Adipocyte (in vitro differentiated cells): ENCODE data around the gene RBM17.
"Not testable (repeated sequence)": the region's sequence is repeated elsewhere in the genome, so short reads cannot be mapped to it uniquely, and the experiment has no call there.

Source experiments
- DNase-seq: peaks from one replicate; pipeline ENCODE4 v3.0.0-alpha.2; 2015; ENCODE audit warnings: low read depth
- H3K27me3 ChIP-seq: replicated peaks from 2 replicates; pipeline ENCODE4 v1.7.0; 2013; ENCODE audit warnings: mild to moderate bottlenecking, low read length, moderate library complexity; ENCODE audit not compliant: control insufficient read depth, insufficient read depth
- H3K36me3 ChIP-seq: 2 replicates; pipeline ENCODE4 v1.7.0; 2013; ENCODE audit warnings: low read length, mild to moderate bottlenecking, moderate library complexity; ENCODE audit not compliant: control insufficient read depth, insufficient read depth, severe bottlenecking
- H3K4me1 ChIP-seq: 2 replicates; pipeline ENCODE4 v1.7.0; 2013; ENCODE audit warnings: mild to moderate bottlenecking, low read length, moderate library complexity; ENCODE audit not compliant: control insufficient read depth, insufficient read depth
- H3K4me3 ChIP-seq: 2 replicates; pipeline ENCODE4 v1.7.0; 2013; ENCODE audit warnings: mild to moderate bottlenecking, low read length, moderate library complexity
- H3K9ac ChIP-seq: 2 replicates; pipeline ENCODE4 v1.7.0; 2013; ENCODE audit warnings: mild to moderate bottlenecking, low read length, moderate library complexity
- H3K9me3 ChIP-seq: 2 replicates; pipeline ENCODE4 v1.7.0; 2013; ENCODE audit warnings: mild to moderate bottlenecking, low read length, moderate library complexity; ENCODE audit not compliant: control insufficient read depth

The RBM17 gene

DNA sequence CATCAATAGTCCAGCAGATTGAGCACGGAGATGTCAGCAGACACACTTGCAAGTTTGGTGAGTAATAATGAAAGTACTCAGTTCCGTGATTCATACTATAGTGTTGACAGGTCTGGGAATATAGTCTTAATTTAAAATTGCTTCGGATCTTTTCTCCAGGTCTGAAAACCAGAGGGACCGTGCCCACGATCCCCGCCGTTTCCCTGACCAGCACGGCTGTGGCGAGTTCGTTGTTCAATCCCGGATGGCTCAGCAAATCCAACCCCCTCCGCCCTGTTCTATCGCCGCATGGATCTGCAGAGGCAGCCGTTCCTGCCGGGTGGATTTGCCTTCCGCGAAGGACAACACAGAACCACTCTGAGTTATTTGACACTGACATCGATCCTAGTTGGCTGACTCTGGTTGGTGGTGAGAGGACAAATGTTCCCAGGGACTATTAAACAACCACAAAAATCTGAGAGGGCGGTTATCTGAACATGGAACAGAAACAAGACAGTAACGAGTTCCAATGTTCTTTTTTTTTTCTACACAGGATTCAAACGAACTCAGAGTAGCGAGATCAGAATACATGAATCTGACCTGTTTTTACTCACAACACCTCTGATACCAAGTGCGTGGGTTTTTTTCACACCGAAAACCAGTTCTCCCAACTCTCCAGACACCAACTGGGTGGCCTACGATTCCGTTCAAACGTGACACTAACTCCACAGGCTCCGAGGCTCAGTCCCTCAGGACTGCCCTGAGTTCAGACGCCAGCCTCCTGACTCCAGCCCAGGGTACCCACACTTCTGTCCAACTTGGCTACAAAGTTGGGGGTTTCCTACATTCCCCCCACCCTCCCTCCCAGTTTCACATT is 52.7 kb downstream of the RBM17 start:
- no peaks in the 10 kb centered on the region for H3K9me3 ChIP-seq

DNA sequence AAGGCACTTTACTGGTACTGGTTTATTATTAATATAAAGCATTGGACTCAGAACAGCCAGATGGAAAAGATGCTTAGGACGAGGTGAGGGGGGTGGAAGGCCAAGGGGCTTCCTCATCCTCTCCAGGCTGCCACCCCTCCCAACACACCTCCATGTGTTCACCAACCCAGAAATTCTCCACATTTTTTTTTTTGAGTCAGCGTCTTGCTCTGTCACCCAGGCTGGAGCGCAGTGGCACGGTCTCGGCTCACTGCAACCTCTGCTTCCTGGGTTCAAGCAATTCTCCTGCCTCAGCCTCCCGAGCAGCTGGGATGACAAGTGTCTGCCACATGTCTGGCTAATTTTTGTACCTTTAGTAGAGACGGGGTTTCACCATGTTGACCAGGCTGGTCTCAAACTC is 53.4 kb downstream of the RBM17 start:
- Histone ChIP-seq H3K27me3 (peaks cover 18% of the 10 kb centered on the region), H3K4me1 (peaks cover 29% of the 10 kb centered on the region), H3K9ac (peak overlapping the region; percentile 79), H3K4me3 (peak overlapping the region; percentile 80)
- DNase-seq, H3K9me3 ChIP-seq, H3K36me3 ChIP-seq: not testable (repeated sequence)

More for the DNA sequence above, 52.7 kb downstream of the RBM17 start:
- DNase-seq = peak; percentile 69
- Histone ChIP-seq H3K9ac (peak overlapping the region; percentile 79), H3K4me3 (peak overlapping the region; percentile 80), H3K4me1 (peaks cover 35% of the 10 kb centered on the region), H3K36me3 (no peaks in the 10 kb centered on the region), H3K27me3 (peaks cover 18% of the 10 kb centered on the region)

DNA sequence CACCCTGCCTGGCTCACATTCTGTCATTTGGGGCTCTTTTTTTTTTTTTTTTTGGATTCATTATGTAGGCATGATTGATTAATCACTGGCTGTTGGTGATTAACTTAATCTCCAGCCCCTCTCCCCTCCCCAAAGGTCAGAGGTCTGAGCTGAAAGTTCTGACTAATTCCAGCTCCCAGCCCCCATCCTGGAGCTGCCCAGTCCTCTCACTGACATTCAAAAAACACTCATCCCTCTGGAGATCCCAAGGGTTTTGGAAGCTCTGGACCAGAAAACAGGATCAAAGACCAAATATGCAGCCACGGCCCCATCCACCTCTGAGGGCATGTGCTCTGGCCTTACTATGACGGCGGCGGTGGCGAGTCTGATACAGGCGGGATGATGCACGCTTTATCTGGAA is 53.8 kb downstream of the RBM17 start:
- peaks cover 29% of the 10 kb centered on the region for H3K4me1 ChIP-seq

DNA sequence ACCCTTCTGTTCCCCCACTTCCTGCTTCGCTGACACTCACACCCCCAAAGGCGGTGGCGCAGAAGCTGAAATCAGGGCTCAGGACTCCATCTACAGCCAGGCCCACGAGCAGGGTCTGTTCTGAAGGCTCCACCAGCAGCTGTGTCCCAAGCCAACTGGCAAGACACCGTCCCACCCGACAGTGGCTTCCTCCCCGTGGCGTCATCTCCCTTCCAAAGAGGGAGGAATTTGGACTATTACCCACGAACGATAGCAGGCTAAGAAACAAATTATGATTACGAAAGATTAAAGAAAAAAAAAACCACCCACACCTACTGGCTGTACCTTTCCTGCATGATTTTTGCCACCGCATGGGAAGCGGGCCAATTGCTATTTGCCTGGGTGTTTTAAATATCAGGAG is 54.3 kb downstream of the RBM17 start:
- Histone ChIP-seq H3K4me1 (peaks cover 29% of the 10 kb centered on the region), H3K36me3 (peaks cover 4% of the 10 kb centered on the region), H3K9ac (no peak overlapping the region), H3K4me3 (no peak overlapping the region), H3K9me3 (no peaks in the 10 kb centered on the region), H3K27me3 (peaks cover 16% of the 10 kb centered on the region)
- no peak for DNase-seq

More for the DNA sequence above, 53.8 kb downstream of the RBM17 start:
- H3K36me3 ChIP-seq = peaks cover 4% of the 10 kb centered on the region
- H3K27me3 ChIP-seq = peaks cover 18% of the 10 kb centered on the region
- H3K9me3 ChIP-seq = no peaks in the 10 kb centered on the region
- no peak overlapping the region for H3K4me3 ChIP-seq
- peak overlapping the region; percentile 79 for H3K9ac ChIP-seq
- DNase-seq = no peak

DNA sequence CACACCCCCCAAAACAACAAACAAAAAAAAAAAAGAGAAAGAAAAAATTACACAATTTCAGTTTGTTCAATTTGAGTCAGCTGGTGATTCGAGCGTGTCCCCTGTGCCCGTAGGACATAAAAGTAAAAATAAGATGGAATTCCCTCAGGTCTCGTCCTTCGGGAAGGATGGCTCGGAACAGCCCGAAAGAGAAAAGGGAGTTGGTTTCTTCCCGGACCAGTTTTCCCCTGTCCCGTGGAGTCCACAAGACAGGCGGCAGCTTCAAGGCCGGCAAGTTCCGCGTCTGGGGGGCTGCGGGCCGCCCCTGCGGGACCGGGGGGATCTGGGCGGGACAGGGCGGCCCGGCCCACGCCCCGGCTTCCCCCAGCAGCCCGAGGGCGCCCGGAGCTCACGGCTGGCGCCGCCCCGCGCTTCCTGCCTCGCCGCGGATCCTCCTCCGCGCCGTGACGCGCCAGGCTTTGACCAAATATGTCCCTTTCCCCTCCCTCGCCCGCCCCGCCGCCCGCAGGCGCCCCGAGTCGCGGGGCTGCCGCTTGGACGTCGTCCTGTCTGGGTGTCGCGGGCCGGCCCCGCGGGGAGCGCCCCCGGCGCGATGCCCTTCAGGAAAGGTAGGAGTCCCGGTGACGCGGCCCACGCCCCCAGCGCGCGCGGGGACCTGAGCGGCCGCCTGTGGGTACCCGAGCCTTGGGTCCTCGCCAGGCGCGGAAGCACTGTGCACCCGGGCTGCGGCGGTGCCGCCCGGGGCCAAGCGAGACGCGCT is 55.8 kb downstream of the RBM17 start:
- peaks cover 29% of the 10 kb centered on the region for H3K4me1 ChIP-seq
- H3K9me3 ChIP-seq = no peaks in the 10 kb centered on the region
- peak overlapping the region; percentile 90 for H3K9ac ChIP-seq
- peaks cover 4% of the 10 kb centered on the region for H3K36me3 ChIP-seq
- peaks cover 6% of the 10 kb centered on the region for H3K27me3 ChIP-seq
- peak; percentile 94 for DNase-seq
- peak overlapping the region; percentile 88 for H3K4me3 ChIP-seq

DNA sequence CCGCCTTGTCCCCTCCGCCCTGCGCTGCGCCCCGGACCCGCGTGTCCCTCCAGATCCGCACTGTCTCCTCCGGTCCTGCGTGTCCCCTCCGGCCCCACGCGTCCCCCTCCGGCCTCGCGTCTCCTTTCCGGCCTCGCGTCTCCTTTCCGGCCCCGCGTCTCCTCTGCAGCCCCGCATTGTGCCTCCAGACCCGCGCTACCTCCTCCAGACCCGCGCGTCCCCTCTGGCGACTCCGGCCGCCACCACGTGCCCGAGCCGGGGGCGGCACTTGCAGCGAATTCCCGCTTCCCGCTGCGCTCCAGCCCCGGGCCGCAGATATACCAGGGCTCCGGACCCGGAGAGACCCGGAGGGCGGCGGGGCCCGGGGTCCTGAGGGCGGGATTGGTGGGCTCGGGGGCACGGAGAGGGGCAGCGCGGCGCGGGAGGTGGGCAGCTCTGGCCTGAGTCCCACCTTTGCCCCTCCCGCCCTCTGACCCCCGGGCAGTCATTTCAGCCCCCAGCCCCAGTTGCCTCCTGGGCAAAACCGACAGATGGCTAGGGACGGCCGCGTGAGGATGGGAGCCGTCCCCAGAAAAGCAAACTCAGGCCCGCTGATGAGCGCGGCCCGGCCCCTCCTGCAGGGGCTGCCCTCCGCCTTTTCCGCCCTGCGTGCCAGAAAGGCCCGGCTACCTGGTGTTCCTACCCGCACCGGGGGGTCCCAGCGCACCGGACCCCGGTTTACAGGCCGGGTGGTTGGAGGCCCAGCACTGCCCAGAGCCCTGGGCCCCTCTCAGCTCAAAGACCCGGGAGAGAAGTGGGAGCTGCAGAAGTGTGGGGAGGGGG is 56.5 kb downstream of the RBM17 start:
- H3K9me3 ChIP-seq = no peaks in the 10 kb centered on the region
- peaks cover 4% of the 10 kb centered on the region for H3K36me3 ChIP-seq
- peak overlapping the region; percentile 88 for H3K4me3 ChIP-seq
- peaks cover 29% of the 10 kb centered on the region for H3K4me1 ChIP-seq
- H3K27me3 ChIP-seq = peaks cover under 1% of the 10 kb centered on the region
- peak; percentile 59 for DNase-seq
- peak overlapping the region; percentile 90 for H3K9ac ChIP-seq

DNA sequence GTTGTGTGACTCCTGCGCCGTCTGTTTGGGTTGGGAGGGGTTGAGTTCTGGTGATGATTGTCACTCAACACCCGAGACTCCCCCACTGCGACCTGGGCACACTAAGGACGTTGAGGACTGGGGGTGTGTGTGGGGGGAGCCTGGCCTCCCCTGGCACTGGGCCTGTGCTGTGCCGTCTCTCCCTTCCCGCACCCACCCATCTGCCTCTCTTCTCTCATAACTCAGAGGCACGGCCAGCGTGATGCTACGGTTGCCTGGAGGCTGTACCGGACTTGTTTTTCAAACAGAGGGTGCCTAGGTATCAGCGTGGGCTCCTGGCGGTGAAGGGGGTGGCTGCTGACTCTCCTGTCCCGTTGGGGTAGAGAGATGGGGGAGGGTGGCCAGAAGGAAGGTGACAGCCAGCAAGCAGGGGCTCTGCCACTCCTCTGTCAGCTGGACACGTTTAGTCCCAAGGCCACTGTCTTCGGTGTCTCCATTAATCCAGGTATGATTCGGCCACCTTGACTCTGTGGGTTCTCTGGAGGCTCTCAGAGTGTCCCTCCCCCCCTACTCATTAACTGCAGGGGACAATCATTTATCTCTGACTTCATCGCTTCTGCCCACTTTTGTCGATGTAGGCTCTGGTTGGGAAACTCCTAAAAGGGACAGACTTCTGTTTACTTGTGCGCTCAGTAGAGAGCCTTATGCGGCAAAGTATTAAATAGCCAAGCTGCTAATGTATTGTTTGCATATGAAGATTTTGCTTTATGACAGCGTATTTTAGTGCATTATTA is 57.4 kb downstream of the RBM17 start:
- Histone ChIP-seq H3K4me1 (peaks cover 27% of the 10 kb centered on the region), H3K9ac (peak overlapping the region; percentile 90), H3K9me3 (no peaks in the 10 kb centered on the region), H3K27me3 (no peaks in the 10 kb centered on the region), H3K36me3 (peaks cover 4% of the 10 kb centered on the region), H3K4me3 (peak overlapping the region; percentile 88)
- no peak for DNase-seq

DNA sequence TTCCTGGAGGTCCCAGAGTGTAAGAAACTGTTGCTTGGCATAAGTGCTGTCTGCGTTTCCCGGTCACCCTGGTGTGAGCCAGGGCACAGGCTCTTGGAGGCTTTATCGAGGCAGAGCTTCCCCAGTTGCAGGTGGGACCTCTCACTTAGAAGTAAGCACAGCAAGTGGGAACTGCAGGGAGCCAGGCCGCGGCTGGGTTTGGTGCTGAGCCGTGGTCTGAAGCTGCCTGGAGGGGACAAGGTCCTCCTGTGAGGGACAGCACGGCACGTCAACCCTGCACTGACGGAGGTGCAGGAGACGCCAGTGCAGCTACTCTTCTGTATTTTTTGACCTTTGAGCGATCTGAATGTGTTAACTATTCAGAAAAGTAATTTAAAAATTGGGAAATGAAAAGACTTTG is 58.1 kb downstream of the RBM17 start:
- peaks cover 30% of the 10 kb centered on the region for H3K4me1 ChIP-seq
- no peak overlapping the region for H3K9ac ChIP-seq
- peaks cover 4% of the 10 kb centered on the region for H3K36me3 ChIP-seq
- DNase-seq = no peak
- no peaks in the 10 kb centered on the region for H3K27me3 ChIP-seq
- H3K9me3 ChIP-seq = no peaks in the 10 kb centered on the region
- no peak overlapping the region for H3K4me3 ChIP-seq

DNA sequence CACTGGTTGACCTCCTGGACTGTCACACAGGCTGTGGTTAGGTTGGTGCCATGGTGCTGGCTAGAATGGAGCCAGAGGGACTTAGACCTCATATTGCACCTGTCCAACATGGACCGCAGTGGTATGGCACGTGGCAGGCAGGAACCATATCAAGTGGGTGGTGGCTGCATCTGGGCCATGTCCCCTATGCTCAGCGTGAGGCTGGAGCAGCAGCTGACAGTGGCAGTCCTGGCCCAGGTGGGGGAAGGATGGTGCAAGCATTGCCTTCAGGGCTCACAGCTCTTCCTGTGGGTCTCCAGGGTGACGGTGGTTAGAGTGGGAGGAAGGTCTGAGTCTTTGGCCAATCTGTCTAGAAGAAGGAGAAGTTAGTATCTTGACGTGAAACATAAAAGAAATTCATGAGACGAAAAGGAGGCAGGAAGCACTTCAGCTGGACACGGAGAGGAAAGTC is 59.4 kb downstream of the RBM17 start:
- Histone ChIP-seq H3K4me1 (peaks cover 18% of the 10 kb centered on the region), H3K9me3 (no peaks in the 10 kb centered on the region), H3K4me3 (no peak overlapping the region), H3K27me3 (no peaks in the 10 kb centered on the region), H3K36me3 (peaks cover 4% of the 10 kb centered on the region), H3K9ac (no peak overlapping the region)
- DNase-seq = no peak

DNA sequence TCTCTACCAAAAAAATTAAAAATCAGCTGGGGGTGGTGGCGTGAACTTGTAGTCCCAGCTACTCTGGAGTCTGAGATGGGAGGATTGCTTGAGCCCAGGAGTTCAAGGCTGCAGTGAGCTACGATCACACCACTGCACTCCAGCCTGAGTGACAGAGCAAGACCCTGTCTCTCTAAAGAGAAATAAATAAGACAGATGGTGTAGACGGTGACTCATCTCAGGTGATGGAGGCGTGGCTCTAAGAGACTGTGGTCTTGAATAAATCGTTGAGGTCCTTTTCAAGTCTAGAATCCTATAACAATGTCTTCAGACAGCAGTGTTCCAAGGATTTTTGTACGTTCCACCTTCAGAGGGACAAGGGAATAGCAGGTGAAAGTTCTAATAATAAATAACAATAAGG is 60.1 kb downstream of the RBM17 start:
- peaks cover 14% of the 10 kb centered on the region for H3K4me1 ChIP-seq
- no peak for DNase-seq
- H3K4me3 ChIP-seq = no peak overlapping the region
- H3K9me3 ChIP-seq = no peaks in the 10 kb centered on the region
- H3K36me3 ChIP-seq = peaks cover 4% of the 10 kb centered on the region
- no peak overlapping the region for H3K9ac ChIP-seq
- H3K27me3 ChIP-seq = no peaks in the 10 kb centered on the region
